Stimulated activated CD4-positive, alpha-beta T cell treated with anti-CD3 and anti-CD28 coated beads, Interleukin-4, amount 100 ng/mL, for 4 hours (primary cell): Measurements from ENCODE around the gene DUSP6.
A peak's percentile ranks its signal among the peaks of the same experiment; 100 is the strongest.
"Not testable (repeated sequence)": the region's sequence is repeated elsewhere in the genome, so short reads cannot be mapped to it uniquely, and the experiment has no call there.

Experiments used
- DNase-seq, 2 experiments: peaks; one replicate each; pipeline ENCODE4 v3.0.0-alpha.2; 2020

DUSP6 gene

DNA sequence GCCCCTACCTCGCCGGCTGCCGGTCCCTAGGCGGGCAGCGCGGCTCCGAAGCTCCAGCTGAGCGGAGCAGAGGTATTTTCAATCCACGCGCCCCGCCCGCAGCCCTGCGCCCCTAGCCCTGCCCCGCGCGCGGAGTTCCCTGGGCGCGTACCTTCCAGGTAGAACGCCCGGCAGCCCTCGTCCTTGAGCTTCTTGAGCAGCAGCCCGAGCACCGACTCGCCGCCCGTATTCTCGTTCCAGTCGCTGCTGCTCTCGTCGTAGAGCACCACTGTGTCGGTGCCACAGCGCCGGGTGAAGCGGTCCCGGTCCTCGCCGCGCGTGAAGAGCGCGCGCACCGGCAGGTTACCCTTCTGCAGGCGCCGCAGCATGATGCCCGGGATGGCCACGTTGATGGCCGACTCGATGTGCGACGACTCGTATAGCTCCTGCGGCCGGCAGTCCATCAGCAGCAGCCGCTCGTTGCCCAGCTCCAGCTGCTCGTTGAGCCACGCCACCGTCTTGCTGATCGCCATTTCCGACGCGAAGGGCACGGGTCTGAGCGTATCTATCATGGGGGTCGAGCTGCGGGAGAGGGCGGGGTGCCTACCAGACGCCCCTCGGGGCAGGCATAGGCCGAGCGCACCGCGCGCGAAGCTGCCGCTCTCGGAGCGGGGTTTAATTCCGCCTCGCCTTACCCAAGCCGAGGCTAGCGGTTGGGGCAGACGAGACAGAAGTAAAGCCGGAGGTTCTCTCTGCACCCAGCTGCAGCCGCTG, 636 bp downstream of the DUSP6 start:
- peak; percentile 35 to 38 for DNase-seq

DNA sequence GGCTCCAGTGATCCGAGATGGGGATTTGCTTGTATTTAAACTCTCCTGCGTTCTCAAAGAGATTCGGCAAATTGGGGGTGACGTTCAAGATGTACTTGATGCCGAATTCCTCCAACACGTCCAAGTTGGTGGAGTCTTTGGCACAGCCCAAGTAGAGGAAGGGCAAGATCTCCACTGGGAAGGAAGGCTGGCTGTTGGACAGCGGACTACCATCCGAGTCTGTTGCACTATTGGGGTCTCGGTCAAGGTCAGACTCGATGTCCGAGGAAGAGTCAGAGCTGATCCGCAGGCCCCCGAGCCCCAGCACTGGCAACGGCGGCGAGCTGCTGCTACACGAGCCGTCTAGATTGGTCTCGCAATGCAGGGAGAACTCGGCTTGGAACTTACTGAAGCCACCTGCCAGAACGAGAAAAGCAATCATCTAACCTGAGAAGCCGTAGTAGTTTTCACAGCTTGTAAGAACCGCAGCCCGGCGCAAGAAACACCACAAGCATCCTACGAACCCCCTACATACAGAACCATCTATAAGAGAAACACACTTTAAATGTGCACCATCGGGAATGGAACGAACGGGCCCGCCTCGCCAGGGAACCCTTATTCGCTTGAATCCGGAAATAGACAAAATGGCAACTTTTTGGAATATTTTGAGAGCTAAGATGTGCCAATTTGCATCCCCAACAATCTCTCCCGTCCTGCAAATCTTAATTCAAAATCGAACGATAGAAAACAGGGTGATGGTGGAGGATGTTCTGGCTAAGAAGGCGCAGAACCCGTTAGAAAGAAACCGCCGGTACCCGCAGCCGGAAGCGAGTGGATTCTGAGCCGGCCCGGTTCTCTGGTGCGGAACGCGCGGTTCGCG, 1.4 kb downstream of the DUSP6 start:
- no peak for DNase-seq

GRCh38 chr12:89350260-89350629, 2.1 kb downstream of the DUSP6 start:
- DNase-seq = no peak

- no peak for DNase-seq
Measured at GRCh38 chr12:89349814-89350213, 2.5 kb downstream of the DUSP6 start.

- DNase-seq = no peak
Measured at GRCh38 chr12:89348894-89349699, 3.2 kb downstream of the DUSP6 start.

GRCh38 chr12:89347325-89347829, 4.9 kb downstream of the DUSP6 start:
- DNase-seq = no peak

- no peak for DNase-seq
Measured at GRCh38 chr12:89346741-89347324, 5.5 kb downstream of the DUSP6 start.

- no peak for DNase-seq
Measured at GRCh38 chr12:89345830-89346740, 6.2 kb downstream of the DUSP6 start.

GRCh38 chr12:89345376-89345775, 6.9 kb downstream of the DUSP6 start:
- DNase-seq = no peak

GRCh38 chr12:89344862-89345202, 7.5 kb downstream of the DUSP6 start:
- DNase-seq = no peak

DNA sequence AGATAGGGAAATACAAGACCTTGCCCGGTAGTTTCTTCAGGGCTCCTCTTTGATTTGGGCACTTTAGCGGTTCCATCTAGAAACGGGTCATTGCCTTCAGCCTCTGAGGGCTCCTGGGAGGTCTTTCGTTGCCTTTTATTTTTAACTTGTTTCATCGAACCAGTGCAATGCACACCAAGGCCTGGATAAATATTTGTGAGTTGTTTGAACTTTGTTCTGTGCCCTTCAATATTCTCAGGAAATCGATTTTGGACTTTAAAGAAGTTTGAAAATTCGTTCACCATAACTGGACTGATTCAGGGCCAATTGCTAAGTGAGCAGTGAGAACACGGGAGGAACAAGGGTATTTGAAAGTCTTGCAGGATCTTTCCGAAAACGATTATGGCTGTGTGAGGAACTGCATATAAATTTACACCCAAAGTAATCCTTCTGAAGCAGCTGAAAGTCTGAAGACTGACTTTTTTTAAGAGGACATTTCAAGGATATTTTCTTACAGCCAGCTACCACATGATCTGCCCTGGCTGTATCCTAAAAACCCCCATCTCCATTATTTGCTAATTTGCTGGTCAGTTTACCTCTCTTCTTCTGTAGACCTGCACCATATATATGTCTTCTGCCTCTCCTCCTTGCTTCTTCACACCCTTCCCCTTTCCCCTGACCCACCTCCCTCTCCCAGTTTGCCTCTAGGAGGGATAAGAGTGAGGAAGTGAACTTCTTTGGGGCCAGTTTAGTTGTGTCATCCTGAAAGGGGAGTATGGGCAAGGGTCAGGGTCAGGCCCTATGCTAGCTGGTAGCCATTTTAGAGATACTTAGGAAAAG, 8.0 kb downstream of the DUSP6 start:
- DNase-seq = no peak

DNA sequence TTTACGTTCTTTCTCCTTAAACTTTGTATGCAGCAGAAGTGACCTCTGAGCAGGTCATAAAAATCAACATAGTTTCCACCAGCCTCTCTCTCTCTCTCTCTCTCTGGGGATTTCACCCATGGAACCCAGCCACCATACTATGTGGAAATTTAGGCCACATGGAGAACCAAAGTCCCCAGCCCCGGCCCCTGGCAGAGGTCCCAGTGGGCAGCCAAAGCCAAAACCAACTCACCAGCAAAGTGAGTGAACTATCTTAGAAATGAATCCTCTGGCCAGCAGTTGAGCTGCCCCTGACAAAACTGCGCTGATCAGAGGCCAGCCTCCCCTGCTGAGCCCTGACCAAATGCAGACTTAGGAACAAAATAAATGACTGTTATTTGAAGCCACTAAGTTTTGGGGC, 9.2 kb downstream of the DUSP6 start:
- no peak for DNase-seq

- no peak for DNase-seq
Measured at GRCh38 chr12:89340861-89341260, 11.4 kb downstream of the DUSP6 start.

DNA sequence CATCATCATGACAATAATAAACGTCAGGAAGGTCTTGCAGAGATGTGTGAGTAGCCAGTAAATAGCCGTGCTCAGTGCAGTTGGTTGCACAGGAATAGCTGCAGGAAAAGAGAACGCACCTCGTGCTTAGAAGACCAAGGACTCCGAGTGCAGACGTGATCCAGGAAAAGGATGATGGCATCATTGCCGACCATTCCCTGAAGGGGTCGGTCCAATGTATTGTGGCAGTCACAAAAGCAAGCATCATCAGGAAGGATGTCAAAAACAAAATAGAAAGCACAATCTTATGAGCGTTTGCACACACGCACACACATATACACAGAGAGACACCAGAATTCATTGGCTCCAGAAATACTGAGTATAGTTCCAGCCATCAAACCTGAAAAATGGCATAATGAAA, 12.8 kb downstream of the DUSP6 start:
- no peak for DNase-seq

DNA sequence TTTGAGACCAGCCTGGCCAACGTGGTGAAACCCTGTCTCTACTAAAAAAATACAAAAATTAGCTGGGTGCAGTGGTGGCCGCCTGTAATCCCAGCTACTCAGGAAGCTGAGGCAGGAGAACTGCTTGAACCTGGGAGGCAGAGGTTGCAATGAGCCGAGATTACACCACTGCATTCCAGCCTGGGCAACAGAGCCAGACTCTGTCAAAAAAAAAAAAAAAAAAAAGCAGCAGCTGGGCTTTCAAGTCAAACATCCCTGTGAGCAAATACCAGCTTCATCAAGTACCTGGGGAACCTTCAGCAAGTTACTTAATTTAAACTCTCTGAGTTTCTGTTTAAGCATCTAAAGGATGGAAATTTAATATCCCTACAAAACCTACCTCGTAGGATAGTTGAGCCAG, 15.2 kb downstream of the DUSP6 start:
- not testable (repeated sequence) for DNase-seq

- DNase-seq = no peak
Measured at GRCh38 chr12:89335452-89336244, 16.7 kb downstream of the DUSP6 start.

DNA sequence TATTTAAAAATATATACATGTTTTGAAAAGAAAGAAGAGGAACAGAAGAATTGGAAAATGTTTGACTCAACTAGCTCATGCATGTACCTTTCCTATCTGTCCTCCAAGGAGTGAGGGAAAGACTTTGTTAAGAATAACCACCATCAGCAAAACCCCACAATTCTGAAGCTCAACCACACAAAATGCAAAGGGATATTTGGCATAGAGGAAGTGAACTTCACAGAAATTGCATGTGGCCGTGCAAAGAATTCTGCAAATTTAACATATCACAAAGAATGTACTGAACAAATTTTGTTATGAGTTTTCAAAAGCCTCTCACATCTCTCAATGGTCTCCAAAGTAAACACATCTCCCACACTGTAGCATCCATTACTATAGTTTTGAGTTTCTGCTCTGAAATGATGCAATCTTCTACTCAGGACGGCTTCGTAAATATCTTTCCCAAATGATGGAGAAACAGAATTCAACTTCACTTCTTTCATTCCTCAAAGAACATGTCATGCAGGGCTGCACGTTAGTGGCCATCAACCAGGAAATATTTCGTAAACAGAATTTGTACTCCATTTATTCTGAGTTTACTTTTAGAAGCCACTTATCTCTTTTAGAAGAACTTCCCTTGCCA, 17.6 kb downstream of the DUSP6 start:
- no peak for DNase-seq

DNA sequence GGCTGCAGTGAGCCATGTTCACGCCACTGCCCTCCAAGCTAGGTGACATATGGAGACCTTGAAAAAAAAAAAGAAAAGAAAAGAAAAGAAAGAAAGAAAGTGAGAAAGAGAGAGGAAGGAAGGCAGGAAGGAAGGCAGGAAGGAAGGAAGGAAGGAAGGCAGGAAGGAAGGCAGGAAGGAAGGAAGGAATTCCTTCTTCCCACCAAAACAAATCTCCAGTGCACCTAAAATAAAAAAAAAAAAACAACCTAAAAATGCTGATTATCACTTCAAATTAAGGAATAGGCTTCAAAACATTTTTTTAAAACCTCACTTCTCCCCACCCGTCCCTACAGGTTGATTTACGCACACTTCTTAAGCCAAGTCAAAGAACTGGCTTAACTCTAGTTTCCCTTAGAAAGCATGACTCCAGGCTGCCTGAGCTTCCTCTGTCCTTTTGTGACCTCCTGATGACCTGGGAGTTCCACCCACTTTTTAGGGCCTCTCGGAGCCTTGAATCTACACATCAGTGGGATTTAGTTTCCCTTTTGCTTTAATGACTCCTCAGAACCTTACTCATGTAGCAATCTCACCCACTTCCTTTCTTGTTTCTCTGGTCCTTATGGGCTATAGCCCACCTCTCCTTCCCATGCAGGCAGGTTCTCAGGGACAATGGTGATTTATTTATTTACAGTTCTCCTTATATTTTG, 18.6 kb downstream of the DUSP6 start:
- peak in 1 of 2 experiments; percentile 31 for DNase-seq
